Heart right ventricle (tissue), 16 donors: ENCODE measurements around the gene AMT. TPM values are rescaled to one million over a fixed set of nuclear protein-coding genes. Genes with fewer than 3 reads are reported as not detected.

Experiments used
- ATAC-seq, 8 donors: fragments of 200-7000 bp; cut with Tn5 transposase; one replicate each; pipeline ENCODE4 v1.9.1; 2020; ENCODE audit warnings: mild to moderate bottlenecking in 8 of 8, moderate library complexity in 8 of 8, moderate number of reproducible peaks in 1 of 8
- DNase-seq, 2 donors: peaks; one replicate each; pipeline ENCODE4 v3.0.0-alpha.2; 2020
- H3K27ac ChIP-seq, 10 donors: fragments of 200-600 bp; sonication (generic) in 2 of 10; one replicate each; pipeline versions ENCODE4 v1.5.0 to v1.8.0; 2020 to 2022; ENCODE audit warnings: mild to moderate bottlenecking in 3 of 10
- H3K27me3 ChIP-seq, 7 donors: fragments of 200-600 bp; one replicate each; pipeline ENCODE4 v1.8.0; 2021 to 2022; ENCODE audit warnings: mild to moderate bottlenecking in 2 of 7
- H3K36me3 ChIP-seq, 9 donors: fragments of 200-600 bp; sonication (generic) in 1 of 9; one replicate each; pipeline versions ENCODE4 v1.5.0 to v1.8.0; 2020 to 2022; ENCODE audit warnings: mild to moderate bottlenecking in 2 of 9
- H3K4me1 ChIP-seq, 9 donors: fragments of 200-600 bp; sonication (generic) in 1 of 9; one replicate each; pipeline versions ENCODE4 v1.5.0 to v1.8.0; 2020 to 2022; ENCODE audit warnings: mild to moderate bottlenecking in 4 of 9
- H3K4me3 ChIP-seq, 10 donors: fragments of 200-600 bp; sonication (generic) in 2 of 10; one replicate each; pipeline versions ENCODE4 v1.5.0 to v1.8.0; 2020 to 2022; ENCODE audit warnings: mild to moderate bottlenecking in 7 of 10, moderate library complexity in 2 of 10
- H3K9me3 ChIP-seq, 11 donors: fragments of 200-600 bp in 10 of 11; sonication (generic) in 2 of 11; one replicate each; pipeline versions ENCODE4 v1.5.0 to v1.8.0; 2013 to 2022; ENCODE audit warnings: mild to moderate bottlenecking in 2 of 11, control low read depth in 1 of 11, moderate library complexity in 1 of 11
- WGBS, 2 donors: extraction: QIAGEN DNeasy Blood & Tissue Kit; methylation state at CpG; one replicate each; pipeline ENCODE4 v1.1.7; 2013; ENCODE audit warnings: inconsistent platforms in 1 of 2; 5-methylcytosine and 5-hydroxymethylcytosine counted together
- intact Hi-C, 10 donors: fragments of 100-400 bp; cut with DNase I; formaldehyde crosslinking; loops; one replicate each; pipeline versions ENCODE4 v1.11.1 to v1.14.2; 2022
- long read RNA-seq, 3 donors: library from polyadenylated mRNA; unstranded; transcript quantifications; one replicate each; pipeline ENCODE4 v2.0.0, GENCODE V29; 2020 to 2021
- polyA plus RNA-seq, 2 donors: library from polyadenylated mRNA; stranded (reverse); fragments of 200-250 nt; gene quantifications; one replicate each; pipeline ENCODE4 v1.2.3, GENCODE V29; 2013
- total RNA-seq, 10 donors: library from RNA; stranded (reverse); fragmentation: NEBNext Ultra II Directional in 3 of 10; extraction: Animal tissue kit (Norgen Biotek cat#: 25700) in 3 of 10; gene quantifications; one replicate each; pipeline versions ENCODE4 v1.2.1 to v1.2.4, GENCODE V29; 2021 to 2023
- TF ChIP-seq, protein P1 (sequence below), 9 donors: fragments of 200-600 bp; sonication (generic) in 2 of 9; IDR thresholded peaks; one replicate each; pipeline versions ENCODE4 v1.5.0 to v1.8.0; 2021 to 2022; ENCODE audit warnings: antibody characterized with exemption in 9 of 9, mild to moderate bottlenecking in 5 of 9, moderate library complexity in 1 of 9
- donor health status: Arrhythmogenic right ventricular cardiomyopathy.
- donor health status: ischemic (EF 13 %, LVEDD 7.1; RV severe dilation, severe dysfunction).
- donor health status: healthy with polysubstance abuse.
- donor health status: DM: no; HTN: yes; CAD: no.
- donor health status: DM: no; HTN: no; CAD: no.
- donor health status: ischemic (EF 25% LVEDD 6.9; RV normal size, moderate dysfunction).
- donor health status: ischemic (EF 25% LVEDD 5.7; RV mildly dilated, moderate dysfunction).
- donor health status: healthy.
- donor health status: DM: yes; HTN: yes; CAD: no.
- donor health status: Ischemic cardiomyopathy.
- donor health status: ischemic (EF 35%, LVEDD 5.7; RV mildly dilated, moderate dysfunction).
- donor health status: nonischemic (EF 11% LVEDD 7.7; RV severe dilation, severe dysfunction).
- donor health status: DM: yes; HTN: yes; CAD: no.
- donor health status: PGD.
- donor health status: ischemic (EF 29% LVEDD 5.4; RV normal size, mild dysfunction).
- donor health status: nonischemic (EF 23%, LVEDD 6.1; RV moderate dilation, normal function).

Gene AMT, protein sequence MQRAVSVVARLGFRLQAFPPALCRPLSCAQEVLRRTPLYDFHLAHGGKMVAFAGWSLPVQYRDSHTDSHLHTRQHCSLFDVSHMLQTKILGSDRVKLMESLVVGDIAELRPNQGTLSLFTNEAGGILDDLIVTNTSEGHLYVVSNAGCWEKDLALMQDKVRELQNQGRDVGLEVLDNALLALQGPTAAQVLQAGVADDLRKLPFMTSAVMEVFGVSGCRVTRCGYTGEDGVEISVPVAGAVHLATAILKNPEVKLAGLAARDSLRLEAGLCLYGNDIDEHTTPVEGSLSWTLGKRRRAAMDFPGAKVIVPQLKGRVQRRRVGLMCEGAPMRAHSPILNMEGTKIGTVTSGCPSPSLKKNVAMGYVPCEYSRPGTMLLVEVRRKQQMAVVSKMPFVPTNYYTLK
- 10 to 100 TPM; 21.3 to 40.9 (median 34.3) TPM for total RNA-seq
- polyA plus RNA-seq: 10 to 100 TPM in 1 of 2 donors, 1 to 10 TPM in 1; 3.2 to 22.6 TPM
- long read RNA-seq, donor 1, full-length matches to known transcripts: 94 of 102 reads
- long read RNA-seq, donor 1, partial matches to known transcripts: 1 of 102 reads
- long read RNA-seq, donor 1, other reads (novel, unspliced or antisense): 7 of 102 reads
- long read RNA-seq, donor 2, full-length matches to known transcripts: 126 of 134 reads
- long read RNA-seq, donor 2, partial matches to known transcripts: 4 of 134 reads
- long read RNA-seq, donor 2, other reads (novel, unspliced or antisense): 4 of 134 reads
- long read RNA-seq, donor 3, transcript AMT-201 (9 exons, 2,280 nt): major isoform, 130 of 178 reads
- long read RNA-seq, donor 3, transcript AMT-221 (9 exons, 2,038 nt): minor isoform, 11 of 178 reads
- long read RNA-seq, donor 3, partial matches to known transcripts: 6 of 178 reads
- long read RNA-seq, donor 3, other reads (novel, unspliced or antisense): 13 of 178 reads

DNA sequence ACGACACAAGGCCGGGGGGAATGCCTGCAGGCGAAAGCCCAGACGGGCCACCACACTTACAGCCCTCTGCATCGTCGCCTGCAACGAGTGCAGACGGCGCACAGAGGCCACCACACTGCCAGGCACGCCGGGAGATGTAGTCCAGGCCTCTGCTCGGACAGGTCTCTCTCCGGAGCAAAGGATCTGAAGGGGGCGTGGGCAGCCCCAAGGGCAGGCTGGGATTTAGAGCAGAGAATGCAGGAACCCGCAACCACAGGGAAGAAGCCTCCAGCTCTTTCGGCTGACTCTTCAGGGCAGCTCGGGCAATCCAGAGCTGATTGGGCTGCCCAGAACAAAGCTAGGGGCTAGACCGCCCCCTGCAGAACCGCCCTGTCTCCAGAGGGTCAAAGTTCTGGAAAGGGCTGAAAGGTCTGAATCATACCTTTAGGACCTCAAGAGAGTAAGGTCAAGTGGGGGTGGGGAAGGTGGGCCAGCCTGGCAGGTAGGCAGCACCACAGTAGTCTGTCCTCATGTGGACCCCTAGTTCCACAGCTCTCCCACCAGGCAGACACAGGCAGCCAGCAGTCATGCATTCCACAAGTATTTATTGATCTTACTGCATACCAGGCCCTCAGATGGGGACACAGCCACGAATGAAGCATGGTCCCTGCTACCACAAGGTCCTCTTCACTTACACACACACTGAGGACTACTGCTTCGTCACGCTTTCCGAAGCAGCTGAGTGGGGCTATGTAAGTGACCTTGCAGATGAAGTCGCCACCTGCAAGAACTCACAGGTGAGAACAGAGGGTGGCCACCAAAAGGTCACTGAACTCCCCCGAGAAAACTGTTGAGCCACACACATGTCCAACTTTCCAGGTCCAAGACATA, at the start of gene AMT:
TSS of gene AMT (minus strand) at position 95 of the 870 bp plus-strand sequence. CDS start at position 72, 23 bp downstream.
- TF ChIP-seq, protein P1, sequence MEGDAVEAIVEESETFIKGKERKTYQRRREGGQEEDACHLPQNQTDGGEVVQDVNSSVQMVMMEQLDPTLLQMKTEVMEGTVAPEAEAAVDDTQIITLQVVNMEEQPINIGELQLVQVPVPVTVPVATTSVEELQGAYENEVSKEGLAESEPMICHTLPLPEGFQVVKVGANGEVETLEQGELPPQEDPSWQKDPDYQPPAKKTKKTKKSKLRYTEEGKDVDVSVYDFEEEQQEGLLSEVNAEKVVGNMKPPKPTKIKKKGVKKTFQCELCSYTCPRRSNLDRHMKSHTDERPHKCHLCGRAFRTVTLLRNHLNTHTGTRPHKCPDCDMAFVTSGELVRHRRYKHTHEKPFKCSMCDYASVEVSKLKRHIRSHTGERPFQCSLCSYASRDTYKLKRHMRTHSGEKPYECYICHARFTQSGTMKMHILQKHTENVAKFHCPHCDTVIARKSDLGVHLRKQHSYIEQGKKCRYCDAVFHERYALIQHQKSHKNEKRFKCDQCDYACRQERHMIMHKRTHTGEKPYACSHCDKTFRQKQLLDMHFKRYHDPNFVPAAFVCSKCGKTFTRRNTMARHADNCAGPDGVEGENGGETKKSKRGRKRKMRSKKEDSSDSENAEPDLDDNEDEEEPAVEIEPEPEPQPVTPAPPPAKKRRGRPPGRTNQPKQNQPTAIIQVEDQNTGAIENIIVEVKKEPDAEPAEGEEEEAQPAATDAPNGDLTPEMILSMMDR (IDR thresholded peaks at IDR 0.05): no peak
- peak within 1 kb of the TSS; percentile 19 to 60 (median 51) for H3K4me3 ChIP-seq
- ATAC-seq: peak; percentile 70 to 89 (median 82)
- DNase-seq: peak; percentile 60
- no peaks in the 10 kb centered on the region for H3K9me3 ChIP-seq
- H3K27ac ChIP-seq: peak within 1 kb of the TSS in 9 of 10 donors; percentile 10 to 75 (median 60)
- 42 to 49% methylated on average over 25 of the region's 25 CpGs for WGBS, 2 donors
- intact Hi-C loops: loop anchor here in 2 of 10 donors (10.0 kb wide), 2 partner anchors 258 to 398 kb away; partner anchors contain the start of genes CCDC71 (in 1 of the 2), IMPDH2 (in 1 of the 2) and NDUFAF3 (in 1 of the 2)
- H3K4me1 ChIP-seq: peaks cover 0 to 29% (median 6%) of the 10 kb centered on the region in 9 donors
- H3K27me3 ChIP-seq: no peaks in the 10 kb centered on the region
- H3K36me3 ChIP-seq: peaks cover 0 to 78% (median 15%) of the 10 kb centered on the region in 9 donors

DNA sequence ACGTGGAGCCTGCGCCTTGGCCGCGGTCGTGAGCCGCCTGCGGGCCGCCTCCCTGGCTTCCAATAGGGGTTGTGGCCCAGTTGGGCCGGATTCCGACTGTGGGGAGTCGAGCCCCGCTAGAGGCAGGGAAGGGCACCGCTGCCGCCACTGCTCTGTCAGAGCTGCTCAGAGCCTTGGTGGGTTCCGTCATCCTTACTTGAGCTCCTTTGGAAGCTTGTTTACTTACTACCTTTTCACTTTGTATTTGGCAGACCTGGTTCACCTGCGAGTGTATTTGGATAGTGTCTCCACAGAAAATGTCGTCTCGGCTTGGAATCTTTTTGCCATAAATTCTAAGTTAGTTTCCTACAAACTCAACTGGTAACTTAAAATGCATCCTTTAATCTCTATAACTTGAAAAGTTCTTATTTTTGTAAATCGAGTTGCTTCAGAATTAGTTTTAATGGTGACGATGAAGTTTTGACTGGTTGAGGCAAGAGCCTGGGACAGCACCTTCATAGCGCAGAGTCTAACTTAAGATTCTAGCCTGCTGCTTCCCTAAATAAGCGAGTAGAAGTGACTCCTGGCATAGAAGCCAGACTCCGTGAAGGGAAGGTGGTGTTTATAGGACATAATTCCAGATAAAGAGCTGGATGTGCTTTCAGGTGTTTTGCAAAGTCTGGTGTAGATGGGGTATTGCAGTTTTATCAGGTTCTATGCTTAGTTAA, 48.6 kb upstream of the AMT start:
- WGBS, 2 donors: 4 to 5% methylated on average over 21 to 23 of the region's 23 CpGs
- no peaks in the 10 kb centered on the region for H3K9me3 ChIP-seq
- intact Hi-C loops: loop anchor here in 2 of 10 donors (5.0 to 10.0 kb wide), 2 partner anchors 201 to 204 kb away; partner anchors contain the start of gene APEH (in 2 of the 2)

More for the DNA sequence above, 48.6 kb upstream of the AMT start:
- Histone ChIP-seq H3K36me3 (no peaks in the 10 kb centered on the region), H3K4me1 (peaks cover 13 to 47% (median 38%) of the 10 kb centered on the region in 9 donors), H3K4me3 (peak overlapping the region; percentile 39 to 94 (median 80)), H3K27me3 (no peaks in the 10 kb centered on the region), H3K27ac (peak overlapping the region; percentile 75 to 99 (median 96))
- ATAC-seq: peak in 1 of 8 donors; percentile 11
- DNase-seq: no peak
- TF ChIP-seq, protein P1 (IDR thresholded peaks at IDR 0.05): peak in 1 of 9 donors; percentile 12
